Thyroid gland (tissue), 4 donors: ENCODE data around the gene LRRC56.
"Not testable (repeated sequence)": the region's sequence is repeated elsewhere in the genome, so short reads cannot be mapped to it uniquely, and the experiment has no call there.

ENCODE experiments used
- CTCF ChIP-seq, 6 experiments: fragments of 200-600 bp in 3 of 6; fragments of 450-650 bp in 3 of 6; sonication (generic) in 3 of 6; IDR thresholded peaks; one replicate each; pipeline ENCODE4 v1.5.1; 2016 to 2019; ENCODE audit warnings: antibody characterized with exemption in 6 of 6, mild to moderate bottlenecking in 2 of 6, inconsistent platforms in 1 of 6, moderate library complexity in 1 of 6
- POLR2A ChIP-seq, 2 donors: fragments of 450-650 bp; IDR thresholded peaks; one replicate each; pipeline ENCODE4 v1.6.1; 2017; ENCODE audit warnings: antibody characterized with exemption in 2 of 2, mild to moderate bottlenecking in 2 of 2, moderate library complexity in 1 of 2

GRCh38 chr11:574031-574570, 36.8 kb downstream of the LRRC56 start:
- TF ChIP-seq POLR2A, CTCF (IDR thresholded peaks at IDR 0.05): not testable (repeated sequence)
